Peyer's patch (tissue), 4 donors: ENCODE data around the gene TMPRSS11D.

Experiments used
- POLR2A ChIP-seq, 2 donors: fragments of 450-650 bp; IDR thresholded peaks; one replicate each; pipeline ENCODE4 v1.5.1; 2017; ENCODE audit warnings: antibody characterized with exemption in 2 of 2, mild to moderate bottlenecking in 2 of 2, moderate library complexity in 2 of 2
- TF ChIP-seq, protein P1 (sequence below), 6 experiments: fragments of 450-650 bp in 4 of 6; fragments of 200-600 bp in 2 of 6; sonication (generic) in 1 of 6; IDR thresholded peaks; one replicate each; pipeline ENCODE4 v1.5.1; 2017 to 2019; ENCODE audit warnings: antibody characterized with exemption in 6 of 6, mild to moderate bottlenecking in 3 of 6, moderate library complexity in 1 of 6

DNA sequence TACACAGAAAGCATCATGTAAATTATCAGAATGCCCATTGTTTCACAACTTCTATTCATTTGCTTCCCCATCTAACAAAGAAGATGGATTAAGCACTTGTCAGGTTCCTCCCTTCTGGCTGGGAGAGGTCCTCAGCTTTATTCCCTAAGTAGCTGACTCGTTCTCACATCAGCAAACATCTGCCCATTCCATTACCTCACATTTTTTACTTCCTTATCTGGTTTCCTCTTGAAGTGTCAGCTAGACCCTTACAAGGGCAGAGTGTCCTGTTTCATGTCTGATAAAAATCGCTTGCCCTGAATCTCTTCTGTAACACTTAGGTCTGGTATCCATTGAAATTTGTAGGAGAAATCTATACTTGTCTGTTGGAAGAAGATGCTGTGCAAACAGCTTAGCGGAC lies 44.7 kb upstream of the TMPRSS11D start:
- TF ChIP-seq, protein P1, sequence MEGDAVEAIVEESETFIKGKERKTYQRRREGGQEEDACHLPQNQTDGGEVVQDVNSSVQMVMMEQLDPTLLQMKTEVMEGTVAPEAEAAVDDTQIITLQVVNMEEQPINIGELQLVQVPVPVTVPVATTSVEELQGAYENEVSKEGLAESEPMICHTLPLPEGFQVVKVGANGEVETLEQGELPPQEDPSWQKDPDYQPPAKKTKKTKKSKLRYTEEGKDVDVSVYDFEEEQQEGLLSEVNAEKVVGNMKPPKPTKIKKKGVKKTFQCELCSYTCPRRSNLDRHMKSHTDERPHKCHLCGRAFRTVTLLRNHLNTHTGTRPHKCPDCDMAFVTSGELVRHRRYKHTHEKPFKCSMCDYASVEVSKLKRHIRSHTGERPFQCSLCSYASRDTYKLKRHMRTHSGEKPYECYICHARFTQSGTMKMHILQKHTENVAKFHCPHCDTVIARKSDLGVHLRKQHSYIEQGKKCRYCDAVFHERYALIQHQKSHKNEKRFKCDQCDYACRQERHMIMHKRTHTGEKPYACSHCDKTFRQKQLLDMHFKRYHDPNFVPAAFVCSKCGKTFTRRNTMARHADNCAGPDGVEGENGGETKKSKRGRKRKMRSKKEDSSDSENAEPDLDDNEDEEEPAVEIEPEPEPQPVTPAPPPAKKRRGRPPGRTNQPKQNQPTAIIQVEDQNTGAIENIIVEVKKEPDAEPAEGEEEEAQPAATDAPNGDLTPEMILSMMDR (IDR thresholded peaks at IDR 0.05): no peak
- no peak for TF ChIP-seq POLR2A (IDR thresholded peaks at IDR 0.05)
